HepG2 (cell line): ENCODE results near the gene PNPLA8. TPM values are rescaled to one million over a fixed set of nuclear protein-coding genes. Genes with fewer than 3 reads are reported as not detected.

Experiments
- ATAC-seq: fragments of 200-7000 bp; cut with Tn5 transposase; 3 replicates; pipeline ENCODE4 v1.9.1; 2020; ENCODE audit warnings: mild to moderate bottlenecking, moderate library complexity
- BruUV-seq: library from RNA; stranded (reverse); fragments of 400-500 nt; replicated peaks from 2 replicates; lab custom pipeline; 2021; lab: Mats Ljungman, UMichigan
- CTCF ChIA-PET: fragments of 300-600 bp; formaldehyde crosslinking; extraction: SDS; loops from one replicate; lab custom pipeline; 2021; ENCODE audit warnings: low total read pairs, inconsistent platforms, low intra/inter-chr PET ratio; lab: Yijun Ruan, JAX
- POLR2A ChIA-PET: fragments of 350-600 bp; sonication (Branson Sonifier 250); formaldehyde crosslinking; loops from one replicate; lab custom pipeline; 2020; ENCODE audit warnings: antibody characterized with exemption, inconsistent platforms; lab: Yijun Ruan, JAX
- DNase-seq: peaks from one replicate; pipeline ENCODE4 v3.0.0-alpha.2; 2015; ENCODE audit warnings: low spot score
- FAIRE-seq: peaks from 3 replicates; lab custom pipeline; 2011; peaks lifted over from hg19 to GRCh38; lab: Jason Lieb, UNC
- H2AFZ ChIP-seq: one replicate; pipeline ENCODE4 v1.6.1; 2011; ENCODE audit warnings: low read length, inconsistent platforms
- H3K27ac ChIP-seq: fragments of 300-600 bp; 3 replicates; pipeline ENCODE4 v1.8.0; 2011; ENCODE audit warnings: mixed run types, mild to moderate bottlenecking, mixed read lengths, low read length, inconsistent platforms; ENCODE audit not compliant: insufficient read depth; ENCODE audit errors: extremely low read length
- H3K27me3 ChIP-seq, 2 experiments: fragments of 200-600 bp in 1 of 2; 2 replicates in 1 of 2; 3 replicates in 1 of 2; pipeline versions ENCODE4 v1.6.0 to v1.8.0; 2011; ENCODE audit warnings: low read length in 2 of 2, mild to moderate bottlenecking in 2 of 2, moderate library complexity in 2 of 2, inconsistent platforms in 1 of 2; ENCODE audit not compliant: insufficient read depth in 2 of 2, control insufficient read depth in 1 of 2
- H3K36me3 ChIP-seq, 2 experiments: fragments of 200-600 bp in 1 of 2; replicated peaks in 1 of 2; 2 replicates in 1 of 2; 3 replicates in 1 of 2; pipeline versions ENCODE4 v1.5.1 to v1.8.0; 2011; ENCODE audit warnings: low read length in 2 of 2, inconsistent platforms in 1 of 2; ENCODE audit not compliant: insufficient read depth in 2 of 2, control insufficient read depth in 1 of 2
- H3K4me1 ChIP-seq: 2 replicates; pipeline ENCODE4 v1.5.1; 2012; ENCODE audit warnings: low read length, inconsistent platforms; ENCODE audit not compliant: insufficient read depth
- H3K4me2 ChIP-seq: 2 replicates; pipeline ENCODE4 v1.6.0; 2011; ENCODE audit warnings: low read depth, low read length, inconsistent platforms
- H3K4me3 ChIP-seq, 3 experiments: fragments of 200-600 bp in 1 of 3; sonication (generic), shearing (Covaris generic) in 1 of 3; replicated peaks in 1 of 3; 2 replicates each; pipeline ENCODE4 v1.5.1; 2011 to 2016; ENCODE audit warnings: low read length in 3 of 3, inconsistent platforms in 2 of 3, low read depth in 2 of 3, mild to moderate bottlenecking in 2 of 3, control low read depth in 1 of 3, mixed read lengths in 1 of 3; ENCODE audit not compliant: insufficient read depth in 1 of 3
- H3K79me2 ChIP-seq: one replicate; pipeline ENCODE4 v1.6.1; 2011; ENCODE audit warnings: low read length, inconsistent platforms; ENCODE audit not compliant: insufficient read depth
- H3K9ac ChIP-seq: 2 replicates; pipeline ENCODE4 v1.6.0; 2011; ENCODE audit warnings: mild to moderate bottlenecking, low read depth, low read length, inconsistent platforms; ENCODE audit not compliant: insufficient read depth
- H3K9me3 ChIP-seq: 2 replicates; pipeline ENCODE4 v1.5.1; 2012; ENCODE audit warnings: mild to moderate bottlenecking, low read length
- H4K20me1 ChIP-seq: 2 replicates; pipeline ENCODE4 v1.6.0; 2011; ENCODE audit warnings: inconsistent platforms, mild to moderate bottlenecking, low read length, moderate library complexity; ENCODE audit not compliant: insufficient read depth
- AHR ChIP-seq: IDR thresholded peaks from 2 replicates; pipeline ENCODE4 v1.6.1; 2018; ENCODE audit warnings: missing genetic modification reagents, missing compliant biosample characterization
- DMAP1 ChIP-seq: IDR thresholded peaks from 2 replicates; pipeline ENCODE4 v1.6.1; 2016
- ELF1 ChIP-seq: sonication (generic); formaldehyde crosslinking; IDR thresholded peaks from 2 replicates; pipeline ENCODE4 v1.4.0; 2020; ENCODE audit warnings: missing genetic modification reagents
- GFI1 ChIP-seq: sonication (generic); formaldehyde crosslinking; IDR thresholded peaks from 2 replicates; pipeline ENCODE4 v1.5.0; 2020; ENCODE audit warnings: missing genetic modification reagents, mild to moderate bottlenecking, borderline replicate concordance
- KDM4B ChIP-seq: sonication (generic); formaldehyde crosslinking; IDR thresholded peaks from 2 replicates; pipeline ENCODE4 v1.4.0; 2020; ENCODE audit warnings: missing genetic modification reagents
- MTF2 ChIP-seq: sonication (generic); formaldehyde crosslinking; IDR thresholded peaks from 2 replicates; pipeline ENCODE4 v1.5.0; 2020; ENCODE audit warnings: missing genetic modification reagents, borderline replicate concordance
- NONO ChIP-seq, 2 experiments: fragments of 450-650 bp in 1 of 2; sonication (generic) in 1 of 2; formaldehyde crosslinking in 1 of 2; IDR thresholded peaks in 1 of 2; conservative IDR thresholded peaks in 1 of 2; 2 replicates each; pipeline versions ENCODE4 v1.6.1 to v1.8.0; 2017 to 2022; ENCODE audit warnings: mild to moderate bottlenecking in 1 of 2, missing genetic modification reagents in 1 of 2, moderate library complexity in 1 of 2
- SETDB1 ChIP-seq: sonication (generic); formaldehyde crosslinking; IDR thresholded peaks from 2 replicates; pipeline ENCODE4 v1.5.1; 2020; ENCODE audit warnings: missing genetic modification reagents, mild to moderate bottlenecking, borderline replicate concordance
- SMARCE1 ChIP-seq: fragments of 450-650 bp; IDR thresholded peaks from 2 replicates; pipeline ENCODE4 v1.6.1; 2017; ENCODE audit warnings: borderline replicate concordance
- SMYD3 ChIP-seq: sonication (generic); formaldehyde crosslinking; IDR thresholded peaks from 2 replicates; pipeline ENCODE4 v1.8.1; 2023; ENCODE audit warnings: mild to moderate bottlenecking, missing genetic modification reagents
- TBX3 ChIP-seq: fragments of 450-650 bp; IDR thresholded peaks from 2 replicates; pipeline ENCODE4 v1.6.1; 2017; ENCODE audit warnings: antibody characterized with exemption, mild to moderate bottlenecking, inconsistent platforms, borderline replicate concordance
- ZNF121 ChIP-seq: sonication (generic); formaldehyde crosslinking; IDR thresholded peaks from 2 replicates; pipeline ENCODE4 v1.5.0; 2020; ENCODE audit warnings: mild to moderate bottlenecking, missing genetic modification reagents
- ZNF547 ChIP-seq: sonication (generic); formaldehyde crosslinking; IDR thresholded peaks from 2 replicates; pipeline ENCODE4 v1.5.1; 2020; ENCODE audit warnings: mild to moderate bottlenecking, missing genetic modification reagents
- ZNF83 ChIP-seq: sonication (generic); formaldehyde crosslinking; IDR thresholded peaks from 2 replicates; pipeline ENCODE4 v1.4.0; 2020; ENCODE audit warnings: missing genetic modification reagents, mild to moderate bottlenecking, borderline replicate concordance
- WGBS: methylation state at CpG from one replicate; pipeline ENCODE4 v1.1.6; 2017; ENCODE audit warnings: low lambda C conversion rate; 5-methylcytosine and 5-hydroxymethylcytosine counted together
- in situ Hi-C: cut with HindIII; loops from 2 replicates; pipeline ENCODE4 v1.10.0; 2017; ENCODE audit warnings: low pct_unique_long_range_greater_than_20kb; ENCODE audit not compliant: extremely low pct_ligation_motif_present
- intact Hi-C: fragments of 100-400 bp; cut with micrococcal nuclease; formaldehyde crosslinking; loops from one replicate; pipeline ENCODE4 v1.10.0; 2022; ENCODE audit not compliant: unreplicated experiment
- polyA plus RNA-seq, 8 experiments: library from polyadenylated mRNA; depleted of rRNA in 3 of 8; stranded (reverse) in 7 of 8; unstranded in 1 of 8; fragments of >200 nt; fragmentation: Illumina TruSeq in 4 of 8; extraction: Trizol in 4 of 8; gene quantifications; 2 replicates each; pipeline versions ENCODE4 v1.2.1 to v1.2.3, GENCODE V29; 2011 to 2016; ENCODE audit warnings: low read depth in 4 of 8, missing spikeins in 1 of 8, mixed read lengths in 1 of 8; ENCODE audit not compliant: insufficient read depth in 1 of 8
- total RNA-seq, 5 experiments: library from RNA; depleted of rRNA; stranded (reverse); fragments of >200 nt; fragmentation: Illumina TruSeq; extraction: Trizol; gene quantifications; 2 replicates each; pipeline ENCODE4 v1.2.3, GENCODE V29; 2016; ENCODE audit warnings: low read depth in 1 of 5
- TF ChIP-seq, protein P1 (sequence below): sonication (generic); formaldehyde crosslinking; IDR thresholded peaks from 2 replicates; pipeline ENCODE4 v1.5.0; 2020; ENCODE audit warnings: mild to moderate bottlenecking, missing genetic modification reagents
- TF ChIP-seq, protein P2 (sequence below): sonication (generic); formaldehyde crosslinking; conservative IDR thresholded peaks from 2 replicates; pipeline ENCODE4 v1.5.0; 2020; ENCODE audit warnings: missing genetic modification reagents

The PNPLA8 gene
- total and polyA plus RNA-seq, 2 of the 13 experiments (the other 11 are each of a cell fraction or from before 2014, with no cell fraction given): 6.3 to 11.4 TPM

DNA sequence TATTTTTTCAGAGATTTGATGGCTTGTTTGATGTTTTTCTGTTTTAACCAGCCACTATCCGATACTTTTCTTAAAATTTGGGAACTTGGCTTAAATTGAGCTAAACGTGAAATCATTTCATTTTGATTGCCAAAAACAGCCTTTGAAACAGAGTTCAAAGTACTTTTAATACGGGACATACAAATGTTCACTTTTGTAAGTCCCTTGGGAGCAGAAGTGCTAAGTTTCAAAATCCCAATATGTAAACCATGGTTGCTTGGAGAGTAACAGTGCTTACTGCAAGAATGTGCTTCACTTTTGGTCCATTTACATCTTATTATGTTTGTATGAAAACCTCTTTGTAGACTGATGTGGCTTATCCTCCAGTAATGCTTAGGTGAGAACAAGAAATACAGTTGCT, 10.9 kb downstream of the PNPLA8 start:
- CTCF ChIA-PET: no interaction called here
- H3K4me2 ChIP-seq: no peak overlapping the region
- peaks cover 2% of the 10 kb centered on the region for H3K79me2 ChIP-seq
- no peak overlapping the region for H3K4me3 ChIP-seq
- POLR2A ChIA-PET: no interaction called here
- H4K20me1 ChIP-seq: no peaks in the 10 kb centered on the region
- H3K27me3 ChIP-seq: no peaks in the 10 kb centered on the region
- no peak for FAIRE-seq
- intact Hi-C loops: no loop called here
- in situ Hi-C loops: no loop called here
- TF ChIP-seq DMAP1 (CRISPR knock-in tag) (no peak), AHR (CRISPR knock-in tag) (no peak), SETDB1 (CRISPR knock-in tag) (no peak), TBX3 (no peak), SMARCE1 (no peak), ZNF121 (CRISPR knock-in tag) (no peak)
- H3K36me3 ChIP-seq: peaks cover 0 to 24% of the 10 kb centered on the region in 2 experiments; a peak in 4 of 5 replicates
- H3K9me3 ChIP-seq: no peaks in the 10 kb centered on the region
- H3K27ac ChIP-seq: no peak overlapping the region
- no peak overlapping the region for H2AFZ ChIP-seq
- no peak for ATAC-seq
- H3K9ac ChIP-seq: no peak overlapping the region
- 95% methylated on average over 3 of the region's 3 CpGs for WGBS
- DNase-seq: no peak
- no peaks in the 10 kb centered on the region for H3K4me1 ChIP-seq
- no TSS peak for BruUV-seq

DNA sequence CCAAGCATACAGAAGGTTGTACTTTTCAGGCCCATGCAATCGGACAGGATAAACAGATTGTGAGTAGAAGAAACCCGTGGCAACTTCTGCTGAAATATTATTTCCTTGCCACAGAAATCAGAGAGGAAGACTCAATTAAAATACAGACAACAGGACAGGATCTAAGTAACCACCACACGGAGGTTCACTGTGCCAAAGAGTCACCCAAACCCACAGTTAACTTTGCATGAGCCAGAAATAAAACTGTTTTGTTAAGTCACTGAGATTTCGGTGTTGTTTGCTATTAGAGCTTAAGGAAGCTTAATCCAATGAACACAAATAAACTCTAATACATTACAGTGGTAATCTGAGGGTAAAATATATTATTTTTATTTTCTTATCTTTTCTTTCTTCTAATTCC, 14.0 kb downstream of the PNPLA8 start:
- intact Hi-C loops (no loop called here), in situ Hi-C loops (no loop called here)
- no peak for ATAC-seq
- no peak overlapping the region for H2AFZ ChIP-seq
- no peak overlapping the region for H3K9ac ChIP-seq
- H3K27me3 ChIP-seq: no peaks in the 10 kb centered on the region
- peaks cover 0 to 11% of the 10 kb centered on the region in 2 experiments; a peak in 2 of 5 replicates for H3K36me3 ChIP-seq
- no peak for FAIRE-seq
- no peak for DNase-seq
- H3K27ac ChIP-seq: no peak overlapping the region
- H3K4me2 ChIP-seq: no peak overlapping the region
- ChIA-PET CTCF (no interaction called here), POLR2A (no interaction called here)
- 91% methylated on average over 4 of the region's 4 CpGs for WGBS
- no TSS peak for BruUV-seq
- TF ChIP-seq ZNF547 (no peak), GFI1 (CRISPR knock-in tag) (no peak), KDM4B (CRISPR knock-in tag) (no peak), NONO (IDR thresholded peaks at IDR 0.05) (no peak), NONO (CRISPR knock-in tag; conservative IDR thresholded peaks at IDR 0.05) (no peak), ELF1 (CRISPR knock-in tag) (no peak), MTF2 (CRISPR knock-in tag) (no peak), SMYD3 (CRISPR knock-in tag) (no peak), ZNF83 (CRISPR knock-in tag) (no peak)
- TF ChIP-seq, protein P1, sequence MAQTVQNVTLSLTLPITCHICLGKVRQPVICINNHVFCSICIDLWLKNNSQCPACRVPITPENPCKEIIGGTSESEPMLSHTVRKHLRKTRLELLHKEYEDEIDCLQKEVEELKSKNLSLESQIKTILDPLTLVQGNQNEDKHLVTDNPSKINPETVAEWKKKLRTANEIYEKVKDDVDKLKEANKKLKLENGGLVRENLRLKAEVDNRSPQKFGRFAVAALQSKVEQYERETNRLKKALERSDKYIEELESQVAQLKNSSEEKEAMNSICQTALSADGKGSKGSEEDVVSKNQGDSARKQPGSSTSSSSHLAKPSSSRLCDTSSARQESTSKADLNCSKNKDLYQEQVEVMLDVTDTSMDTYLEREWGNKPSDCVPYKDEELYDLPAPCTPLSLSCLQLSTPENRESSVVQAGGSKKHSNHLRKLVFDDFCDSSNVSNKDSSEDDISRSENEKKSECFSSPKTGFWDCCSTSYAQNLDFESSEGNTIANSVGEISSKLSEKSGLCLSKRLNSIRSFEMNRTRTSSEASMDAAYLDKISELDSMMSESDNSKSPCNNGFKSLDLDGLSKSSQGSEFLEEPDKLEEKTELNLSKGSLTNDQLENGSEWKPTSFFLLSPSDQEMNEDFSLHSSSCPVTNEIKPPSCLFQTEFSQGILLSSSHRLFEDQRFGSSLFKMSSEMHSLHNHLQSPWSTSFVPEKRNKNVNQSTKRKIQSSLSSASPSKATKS (CRISPR knock-in tag): no peak
- TF ChIP-seq, protein P2, sequence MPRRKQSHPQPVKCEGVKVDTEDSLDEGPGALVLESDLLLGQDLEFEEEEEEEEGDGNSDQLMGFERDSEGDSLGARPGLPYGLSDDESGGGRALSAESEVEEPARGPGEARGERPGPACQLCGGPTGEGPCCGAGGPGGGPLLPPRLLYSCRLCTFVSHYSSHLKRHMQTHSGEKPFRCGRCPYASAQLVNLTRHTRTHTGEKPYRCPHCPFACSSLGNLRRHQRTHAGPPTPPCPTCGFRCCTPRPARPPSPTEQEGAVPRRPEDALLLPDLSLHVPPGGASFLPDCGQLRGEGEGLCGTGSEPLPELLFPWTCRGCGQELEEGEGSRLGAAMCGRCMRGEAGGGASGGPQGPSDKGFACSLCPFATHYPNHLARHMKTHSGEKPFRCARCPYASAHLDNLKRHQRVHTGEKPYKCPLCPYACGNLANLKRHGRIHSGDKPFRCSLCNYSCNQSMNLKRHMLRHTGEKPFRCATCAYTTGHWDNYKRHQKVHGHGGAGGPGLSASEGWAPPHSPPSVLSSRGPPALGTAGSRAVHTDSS (CRISPR knock-in tag): no peak
- H3K79me2 ChIP-seq: peaks cover 2% of the 10 kb centered on the region
- no peak overlapping the region for H3K4me3 ChIP-seq
- H3K9me3 ChIP-seq: no peaks in the 10 kb centered on the region
- H4K20me1 ChIP-seq: no peaks in the 10 kb centered on the region
- no peaks in the 10 kb centered on the region for H3K4me1 ChIP-seq
